DMS79 (cell line): ENCODE data around the gene TMEM167A.

Experiments
- DNase-seq: peaks from one replicate; lab custom pipeline; 2025; lab: John Stamatoyannopoulos, UW

The TMEM167A gene

GRCh38 chr5:83034528-83035207 is 42.5 kb downstream of the TMEM167A start:
- DNase-seq: no peak

GRCh38 chr5:83034036-83034435 is 43.2 kb downstream of the TMEM167A start:
- DNase-seq: peak; percentile 10

GRCh38 chr5:83031381-83031780 is 45.8 kb downstream of the TMEM167A start:
- DNase-seq: no peak

DNA sequence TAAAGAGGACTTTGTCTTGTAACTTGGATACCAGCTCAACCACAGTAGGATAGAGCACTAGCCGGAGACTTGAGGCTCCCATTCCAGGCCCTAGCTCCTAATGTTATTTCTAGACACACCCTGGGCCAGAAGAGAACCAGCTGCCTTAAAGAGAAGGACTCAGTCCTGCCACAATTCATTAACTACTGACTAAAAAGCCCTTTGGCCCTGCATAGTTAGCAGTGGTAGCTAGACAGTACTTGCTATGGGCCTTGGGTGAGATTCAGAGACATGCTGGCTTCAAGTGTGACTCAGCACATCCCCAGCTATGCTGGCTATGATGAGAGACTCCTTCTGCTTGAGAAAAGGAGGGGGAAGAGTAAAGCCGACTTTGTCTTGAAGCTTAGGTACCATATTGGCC is 47.3 kb downstream of the TMEM167A start:
- no peak for DNase-seq

DNA sequence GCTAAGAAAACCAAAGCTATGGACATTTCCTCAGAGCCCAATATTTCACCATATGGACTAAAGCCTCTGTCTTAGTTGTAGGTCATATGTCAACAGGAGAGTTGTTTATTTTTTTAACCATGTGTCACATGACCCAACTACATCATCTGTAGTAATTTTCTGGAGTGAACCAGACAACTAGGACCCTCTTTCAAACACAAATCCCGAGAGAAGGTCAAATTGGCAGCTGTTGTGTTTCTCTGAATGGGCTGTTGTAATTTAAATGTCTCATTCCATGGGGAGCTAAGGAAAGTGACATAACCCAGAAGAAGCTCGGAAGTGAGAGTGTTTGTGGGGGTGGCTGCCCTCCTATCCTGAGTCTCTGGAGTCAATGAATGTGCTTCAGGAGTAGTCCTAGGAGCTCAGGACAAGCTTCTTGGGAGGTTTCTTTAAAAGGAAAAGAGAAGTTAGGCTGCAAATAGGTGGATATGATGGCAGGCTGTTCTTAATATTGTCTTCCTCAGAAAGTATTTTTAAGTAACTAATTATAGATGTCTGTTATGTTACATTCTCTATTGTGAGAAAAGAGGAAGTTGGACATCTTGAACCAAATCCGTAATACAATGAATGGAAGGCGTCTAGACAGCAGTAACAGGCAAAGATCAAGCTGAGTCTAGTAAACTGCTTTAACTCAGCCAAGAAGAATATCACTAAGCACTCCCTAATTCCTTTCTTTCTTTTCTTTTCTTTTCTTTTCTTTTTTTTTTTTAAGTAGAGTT is 50.1 kb downstream of the TMEM167A start:
- DNase-seq: no peak

DNA sequence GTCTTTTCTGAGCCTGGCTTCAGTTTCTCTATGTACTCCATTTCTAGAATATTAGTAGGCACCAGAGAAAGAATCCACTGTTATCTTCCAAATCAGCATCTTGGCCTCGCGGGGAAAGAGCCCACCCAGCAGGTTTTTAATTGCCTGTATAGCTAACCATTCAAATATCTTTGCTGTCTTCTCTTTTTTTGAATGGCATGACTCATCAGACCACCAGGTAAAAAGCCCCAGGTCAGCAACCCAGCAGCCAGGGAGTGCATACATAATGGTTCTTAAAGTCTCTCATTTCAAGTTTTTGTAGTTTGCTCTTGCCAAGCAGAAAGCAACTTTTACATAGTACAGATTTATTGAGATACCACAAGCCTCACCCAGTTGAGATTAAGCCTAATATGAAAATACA is 50.7 kb downstream of the TMEM167A start:
- DNase-seq: no peak

- DNase-seq: no peak
Measured at GRCh38 chr5:83025690-83026478, 51.3 kb downstream of the TMEM167A start.

DNA sequence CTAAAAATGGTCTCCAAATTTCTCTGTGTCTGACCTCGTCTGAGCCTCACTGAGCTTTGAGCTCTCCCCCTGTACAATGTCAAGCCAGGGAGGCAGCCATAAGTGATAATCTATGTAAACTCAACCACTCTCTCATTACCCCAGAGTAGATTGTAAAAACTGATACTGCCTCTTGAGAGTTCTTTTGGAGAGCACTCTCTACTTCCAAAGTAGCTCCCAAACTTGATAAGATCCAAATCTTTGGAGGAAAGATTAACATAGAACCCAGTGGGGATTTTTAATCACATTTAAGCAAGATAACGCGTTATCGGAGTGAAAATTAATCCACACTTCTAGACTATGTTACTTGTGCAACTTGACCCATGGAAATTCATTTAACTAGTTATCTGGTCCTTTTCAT is 54.9 kb downstream of the TMEM167A start:
- no peak for DNase-seq

DNA sequence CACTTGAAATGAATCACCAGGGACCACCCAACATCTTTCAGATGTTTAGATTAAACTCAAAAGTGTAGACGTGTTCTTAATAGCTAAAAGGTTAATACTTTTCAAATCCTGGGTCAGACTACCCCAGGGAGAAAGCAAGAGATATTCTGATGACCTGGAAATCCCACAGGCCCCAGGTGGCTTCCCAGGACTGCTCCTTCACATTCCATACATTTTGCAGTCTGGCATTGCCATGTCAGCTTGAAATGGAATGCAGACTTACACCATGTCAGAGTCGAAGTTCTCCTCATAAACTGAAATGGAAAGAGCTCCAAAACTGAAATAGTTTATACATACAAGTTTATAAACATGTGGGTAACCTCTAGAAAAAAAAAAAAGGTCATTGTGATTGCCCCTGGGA is 61.5 kb downstream of the TMEM167A start:
- DNase-seq: no peak

DNA sequence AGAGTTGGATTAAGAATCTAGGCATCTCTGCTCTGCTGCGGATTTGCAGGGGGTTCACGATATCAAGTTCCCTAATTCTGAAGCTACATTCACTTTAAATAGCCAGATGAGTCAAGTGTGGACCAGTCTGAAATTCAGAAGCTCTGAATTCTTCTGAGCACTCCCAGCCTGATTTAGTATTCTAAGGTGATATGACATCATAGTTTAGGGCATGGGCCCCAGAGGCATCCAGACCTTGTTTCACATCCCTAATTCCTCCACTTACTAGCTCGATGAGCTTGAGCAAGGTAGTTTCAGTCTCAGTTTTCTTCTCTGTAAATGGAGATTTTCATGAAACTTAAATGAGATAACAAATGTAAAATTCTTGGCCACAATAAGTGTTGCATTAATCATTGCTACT is 65.2 kb downstream of the TMEM167A start:
- no peak for DNase-seq

DNA sequence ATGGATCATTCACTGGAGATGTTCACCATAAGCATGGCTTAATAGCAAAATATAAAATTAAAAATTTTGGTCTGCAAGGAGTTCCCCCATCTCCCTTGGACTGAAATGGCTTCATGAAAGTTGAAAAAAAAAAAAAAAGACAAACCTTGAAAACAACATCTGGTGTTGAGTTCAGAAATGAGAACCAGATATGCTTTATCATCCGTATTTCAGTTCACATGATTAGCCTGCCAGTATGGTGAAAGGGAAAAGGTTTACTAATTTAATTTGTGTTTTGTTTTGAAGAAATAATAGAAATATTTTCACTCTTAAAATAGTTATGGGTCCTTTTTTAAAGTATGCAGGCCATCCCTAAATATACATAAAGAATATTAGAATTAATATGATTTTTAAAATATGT is 67.8 kb downstream of the TMEM167A start:
- DNase-seq: no peak

DNA sequence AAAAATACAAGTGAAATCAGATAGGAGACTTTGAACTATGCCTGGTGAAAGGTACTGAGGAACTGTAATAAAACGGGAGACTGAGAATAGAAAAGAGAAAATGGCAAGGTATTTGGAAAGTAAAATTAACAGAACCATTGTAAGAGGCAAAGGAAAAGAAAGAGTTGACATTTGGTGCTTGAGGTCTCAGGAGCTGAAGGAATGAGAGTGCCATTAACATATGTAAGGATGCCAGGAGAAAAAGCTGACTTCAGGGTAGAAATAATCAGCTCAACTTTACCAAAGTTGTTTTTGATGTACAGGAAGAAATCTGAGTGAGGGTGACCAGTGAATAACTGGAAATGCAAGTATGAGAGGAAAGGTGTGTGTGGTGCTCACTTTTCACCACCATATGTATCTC is 69.4 kb downstream of the TMEM167A start:
- DNase-seq: no peak

- no peak for DNase-seq
Measured at GRCh38 chr5:83006683-83007283, 70.4 kb downstream of the TMEM167A start.

DNA sequence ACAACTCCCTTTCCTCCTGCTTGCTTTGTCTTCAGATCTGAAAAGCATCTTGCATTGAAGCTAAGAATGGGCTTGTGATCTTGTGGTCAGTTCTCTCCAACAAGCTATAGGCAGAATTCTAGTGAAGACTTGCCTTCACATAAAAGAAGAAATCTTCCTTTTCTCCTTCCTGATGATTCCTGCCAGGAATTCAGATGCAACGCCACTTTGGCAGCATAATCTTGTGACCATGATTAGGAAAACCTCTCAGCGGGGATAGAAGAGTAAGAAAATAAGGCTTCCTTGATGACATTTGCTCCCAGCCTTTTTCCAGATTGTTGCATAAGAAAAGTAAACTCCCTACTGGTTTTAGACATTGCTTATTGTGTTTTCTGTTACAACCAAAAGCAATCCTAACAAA is 73.4 kb downstream of the TMEM167A start:
- no peak for DNase-seq
